MCF 10A (cell line): ENCODE measurements around the gene RSAD2. TPM values are rescaled to one million over a fixed set of nuclear protein-coding genes. Genes with fewer than 3 reads are reported as not detected.

Source experiments
- BruUV-seq: library from RNA; stranded (reverse); fragments of 400-500 nt; replicated peaks from 2 replicates; lab custom pipeline; 2021; lab: Mats Ljungman, UMichigan
- CTCF ChIA-PET: fragments of 300-600 bp; sonication (Branson Sonifier 250); formaldehyde crosslinking; extraction: SDS; loops from one replicate; lab custom pipeline; 2021; ENCODE audit warnings: antibody characterized with exemption, inconsistent platforms; lab: Yijun Ruan, JAX
- POLR2A ChIA-PET: fragments of 300-600, 350-650 bp; sonication (Branson Sonifier 250); formaldehyde crosslinking; extraction: SDS; loops from one replicate; lab custom pipeline; 2020; ENCODE audit warnings: antibody characterized with exemption, inconsistent platforms; lab: Yijun Ruan, JAX
- DNase-seq: peaks from one replicate; pipeline ENCODE4 v3.0.0-alpha.2; 2018; ENCODE audit not compliant: unreplicated experiment
- H3K27ac Mint-ChIP-seq: one replicate; pipeline ENCODE4 v1.8.0; 2022; ENCODE audit warnings: mild to moderate bottlenecking, low read depth, mixed read lengths; ENCODE audit not compliant: unreplicated experiment
- H3K27me3 Mint-ChIP-seq: one replicate; pipeline ENCODE4 v1.8.0; 2022; ENCODE audit warnings: mixed read lengths; ENCODE audit not compliant: insufficient read depth, unreplicated experiment
- H3K36me3 Mint-ChIP-seq: one replicate; pipeline ENCODE4 v1.8.0; 2022; ENCODE audit warnings: mild to moderate bottlenecking, moderate library complexity, mixed read lengths; ENCODE audit not compliant: insufficient read depth, unreplicated experiment
- H3K4me1 Mint-ChIP-seq: one replicate; pipeline ENCODE4 v1.8.0; 2022; ENCODE audit warnings: mixed read lengths; ENCODE audit not compliant: insufficient read depth, unreplicated experiment
- H3K4me3 Mint-ChIP-seq: one replicate; pipeline ENCODE4 v1.8.0; 2022; ENCODE audit warnings: mild to moderate bottlenecking, moderate library complexity, mixed read lengths; ENCODE audit not compliant: unreplicated experiment
- H3K9me3 Mint-ChIP-seq: one replicate; pipeline ENCODE4 v1.8.0; 2022; ENCODE audit warnings: mixed read lengths; ENCODE audit not compliant: unreplicated experiment
- intact Hi-C: fragments of 100-400 bp; cut with micrococcal nuclease; formaldehyde crosslinking; loops from 2 replicates; pipeline ENCODE4 v1.14.1; 2022
- total RNA-seq: library from RNA; stranded (reverse); gene quantifications from 2 replicates; pipeline ENCODE4 v1.2.3, GENCODE V29; 2022
- TF ChIP-seq, protein P1 (sequence below): fragments of 200-600 bp; IDR thresholded peaks from one replicate; pipeline ENCODE4 v1.8.0; 2022; ENCODE audit warnings: antibody characterized with exemption, mild to moderate bottlenecking; ENCODE audit not compliant: unreplicated experiment

RSAD2 gene
- total RNA-seq, 1 experiment from 2014 or later = 0.09 TPM

DNA sequence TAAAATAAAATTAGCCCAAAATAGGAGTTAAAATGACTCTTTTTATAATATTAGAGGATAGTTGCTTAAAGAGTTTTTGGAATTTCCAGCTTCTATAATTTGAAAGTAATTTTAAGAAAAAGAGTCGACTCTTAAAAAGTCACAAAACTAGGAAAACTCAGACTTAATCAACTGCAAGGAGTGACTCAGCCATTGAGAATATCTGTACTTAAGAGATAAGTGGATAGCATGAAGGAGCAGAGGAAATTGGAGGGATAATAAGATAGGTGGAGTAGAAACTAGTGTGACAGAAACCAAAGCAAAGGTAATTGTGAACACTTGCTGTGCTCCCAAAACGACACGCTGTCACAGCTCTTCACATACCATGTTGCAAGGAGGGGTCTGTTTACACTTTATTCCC, 8.4 kb downstream of the RSAD2 start:
- TF ChIP-seq, protein P1, sequence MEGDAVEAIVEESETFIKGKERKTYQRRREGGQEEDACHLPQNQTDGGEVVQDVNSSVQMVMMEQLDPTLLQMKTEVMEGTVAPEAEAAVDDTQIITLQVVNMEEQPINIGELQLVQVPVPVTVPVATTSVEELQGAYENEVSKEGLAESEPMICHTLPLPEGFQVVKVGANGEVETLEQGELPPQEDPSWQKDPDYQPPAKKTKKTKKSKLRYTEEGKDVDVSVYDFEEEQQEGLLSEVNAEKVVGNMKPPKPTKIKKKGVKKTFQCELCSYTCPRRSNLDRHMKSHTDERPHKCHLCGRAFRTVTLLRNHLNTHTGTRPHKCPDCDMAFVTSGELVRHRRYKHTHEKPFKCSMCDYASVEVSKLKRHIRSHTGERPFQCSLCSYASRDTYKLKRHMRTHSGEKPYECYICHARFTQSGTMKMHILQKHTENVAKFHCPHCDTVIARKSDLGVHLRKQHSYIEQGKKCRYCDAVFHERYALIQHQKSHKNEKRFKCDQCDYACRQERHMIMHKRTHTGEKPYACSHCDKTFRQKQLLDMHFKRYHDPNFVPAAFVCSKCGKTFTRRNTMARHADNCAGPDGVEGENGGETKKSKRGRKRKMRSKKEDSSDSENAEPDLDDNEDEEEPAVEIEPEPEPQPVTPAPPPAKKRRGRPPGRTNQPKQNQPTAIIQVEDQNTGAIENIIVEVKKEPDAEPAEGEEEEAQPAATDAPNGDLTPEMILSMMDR = no peak
- peaks cover 8% of the 10 kb centered on the region for H3K9me3 Mint-ChIP-seq
- no peak for DNase-seq
- POLR2A ChIA-PET = no interaction called here
- peaks cover 45% of the 10 kb centered on the region for H3K27me3 Mint-ChIP-seq
- intact Hi-C loops = no loop called here
- H3K27ac Mint-ChIP-seq = no peak overlapping the region
- CTCF ChIA-PET = interaction anchor here (0.6 kb wide), 1 partner anchor 198 kb away, joined by 3 read pairs; no protein-coding TSS in a partner anchor
- H3K4me3 Mint-ChIP-seq = no peak overlapping the region
- no peaks in the 10 kb centered on the region for H3K4me1 Mint-ChIP-seq
- no peaks in the 10 kb centered on the region for H3K36me3 Mint-ChIP-seq
- BruUV-seq = no TSS peak

DNA sequence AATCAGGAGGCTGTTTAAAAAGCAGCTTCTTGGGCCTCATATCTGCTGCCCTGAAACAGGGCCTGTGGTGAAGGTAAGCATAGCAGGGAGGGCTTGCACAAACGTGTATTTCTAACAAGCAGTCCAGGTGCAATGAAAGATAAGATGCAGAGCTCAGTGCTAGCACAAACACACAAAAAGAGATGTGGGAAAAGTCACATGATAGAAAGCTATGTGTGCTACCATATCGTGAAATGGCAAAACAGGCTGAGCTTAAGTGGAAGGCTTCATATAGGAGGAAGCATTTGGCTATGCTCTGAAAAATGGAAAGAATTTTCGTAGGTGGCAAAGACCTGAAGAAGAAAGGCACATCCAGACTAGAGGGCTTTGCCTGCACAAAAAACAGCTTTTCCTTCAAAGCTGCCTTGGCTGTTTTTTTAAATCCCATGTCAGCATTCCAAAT, 10.2 kb downstream of the RSAD2 start:
- peaks cover 37% of the 10 kb centered on the region for H3K27me3 Mint-ChIP-seq
- CTCF ChIA-PET = interaction anchor here (0.7 to 2.2 kb wide), 4 partner anchors 8 to 210 kb away, joined by 3 to 9 read pairs (median 5); no protein-coding TSS in a partner anchor
- H3K4me1 Mint-ChIP-seq = no peaks in the 10 kb centered on the region
- POLR2A ChIA-PET = interaction anchor here (1.0 kb wide), 1 partner anchor 10 kb away, joined by 4 read pairs; the partner anchor contains the start of gene RSAD2
- TF ChIP-seq, protein P1 = no peak
- no TSS peak for BruUV-seq
- no peak overlapping the region for H3K4me3 Mint-ChIP-seq
- no peak for DNase-seq
- intact Hi-C loops = no loop called here
- H3K36me3 Mint-ChIP-seq = no peaks in the 10 kb centered on the region
- no peak overlapping the region for H3K27ac Mint-ChIP-seq
- H3K9me3 Mint-ChIP-seq = peaks cover 8% of the 10 kb centered on the region

DNA sequence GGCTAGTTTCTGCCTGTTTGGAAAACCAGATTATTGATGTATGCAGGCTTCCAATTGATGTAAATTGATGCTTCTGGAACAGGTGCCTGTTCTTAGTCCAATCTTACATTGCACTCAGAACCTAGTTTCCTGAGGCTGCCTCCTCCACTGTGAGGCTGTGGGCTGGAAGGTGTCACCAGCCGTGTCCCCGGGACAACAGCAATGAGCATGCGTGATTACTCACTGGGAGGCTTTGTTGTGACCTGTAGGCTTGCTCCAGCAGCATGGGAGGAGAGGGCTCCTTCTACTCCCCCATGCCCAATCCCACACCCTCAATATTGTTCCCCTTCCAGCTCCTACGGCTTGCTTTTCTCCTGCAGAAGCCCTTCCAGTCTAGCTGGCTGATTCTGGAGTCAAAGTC, 11.1 kb downstream of the RSAD2 start:
- TF ChIP-seq, protein P1 = no peak
- POLR2A ChIA-PET = no interaction called here
- Mint-ChIP-seq H3K4me3 (no peak overlapping the region), H3K27ac (no peak overlapping the region), H3K9me3 (peaks cover 8% of the 10 kb centered on the region), H3K4me1 (no peaks in the 10 kb centered on the region), H3K27me3 (peaks cover 42% of the 10 kb centered on the region), H3K36me3 (no peaks in the 10 kb centered on the region)
- no TSS peak for BruUV-seq
- CTCF ChIA-PET = interaction anchor here (0.6 kb wide), 1 partner anchor 124 kb away, joined by 3 read pairs; no protein-coding TSS in a partner anchor
- intact Hi-C loops = no loop called here
- DNase-seq = no peak

DNA sequence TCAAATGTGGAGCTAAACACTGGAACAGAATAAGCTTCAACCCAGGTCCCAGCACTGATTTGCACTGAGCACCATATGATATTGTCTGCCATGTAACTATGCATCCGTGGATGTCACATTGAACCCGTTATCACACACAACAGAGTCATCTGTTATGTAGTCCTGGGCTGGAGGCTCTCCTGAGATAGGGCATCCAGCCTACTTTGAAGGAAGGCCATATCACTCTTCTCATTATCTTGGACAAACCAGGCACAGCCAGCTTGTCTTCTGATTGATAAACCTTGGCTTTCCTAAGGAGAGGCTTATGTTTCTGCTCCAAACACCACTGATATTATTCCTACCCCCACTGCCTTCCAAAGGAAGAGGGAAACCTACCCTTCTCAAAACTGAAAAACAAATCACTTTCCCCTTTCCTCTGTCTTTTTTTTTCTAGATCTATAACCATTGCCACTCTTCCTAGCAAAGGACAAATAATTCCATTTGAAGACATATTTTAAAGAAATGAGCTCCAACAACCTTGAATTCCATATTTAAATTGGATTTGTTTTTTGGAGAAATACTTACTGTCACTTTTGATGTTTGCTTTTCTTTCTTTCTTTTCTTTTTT, 16.4 kb downstream of the RSAD2 start:
- POLR2A ChIA-PET = no interaction called here

More for the DNA sequence above, 16.4 kb downstream of the RSAD2 start:
- TF ChIP-seq, protein P1 = no peak
- H3K9me3 Mint-ChIP-seq = no peaks in the 10 kb centered on the region
- intact Hi-C loops = no loop called here
- no peak overlapping the region for H3K4me3 Mint-ChIP-seq
- H3K27ac Mint-ChIP-seq = no peak overlapping the region
- H3K27me3 Mint-ChIP-seq = peaks cover 63% of the 10 kb centered on the region
- H3K4me1 Mint-ChIP-seq = no peaks in the 10 kb centered on the region
- DNase-seq = no peak
- CTCF ChIA-PET = interaction anchor here (0.5 to 7.1 kb wide), 8 partner anchors 22 to 962 kb away, joined by 3 to 96 read pairs (median 4); no protein-coding TSS in a partner anchor
- no TSS peak for BruUV-seq
- H3K36me3 Mint-ChIP-seq = no peaks in the 10 kb centered on the region
